Fibroblast of pulmonary artery (primary cell): ENCODE results near the gene SP100.
"Not testable (repeated sequence)": the region's sequence is repeated elsewhere in the genome, so short reads cannot be mapped to it uniquely, and the experiment has no call there.

Source experiments
- DNase-seq: peaks from one replicate; pipeline ENCODE4 v3.0.0-alpha.2; 2010; ENCODE audit warnings: low read depth
- H3K4me3 ChIP-seq: replicated peaks from 2 replicates; pipeline ENCODE4 v1.5.1; 2011; ENCODE audit warnings: low read depth, mild to moderate bottlenecking, control low read depth, low read length, moderate library complexity
- TF ChIP-seq, protein P1 (sequence below): IDR thresholded peaks from 2 replicates; pipeline ENCODE4 v1.5.1; 2011; ENCODE audit warnings: mild to moderate bottlenecking, control low read depth, low read length, inconsistent platforms; ENCODE audit errors: missing control alignments

Gene SP100

DNA sequence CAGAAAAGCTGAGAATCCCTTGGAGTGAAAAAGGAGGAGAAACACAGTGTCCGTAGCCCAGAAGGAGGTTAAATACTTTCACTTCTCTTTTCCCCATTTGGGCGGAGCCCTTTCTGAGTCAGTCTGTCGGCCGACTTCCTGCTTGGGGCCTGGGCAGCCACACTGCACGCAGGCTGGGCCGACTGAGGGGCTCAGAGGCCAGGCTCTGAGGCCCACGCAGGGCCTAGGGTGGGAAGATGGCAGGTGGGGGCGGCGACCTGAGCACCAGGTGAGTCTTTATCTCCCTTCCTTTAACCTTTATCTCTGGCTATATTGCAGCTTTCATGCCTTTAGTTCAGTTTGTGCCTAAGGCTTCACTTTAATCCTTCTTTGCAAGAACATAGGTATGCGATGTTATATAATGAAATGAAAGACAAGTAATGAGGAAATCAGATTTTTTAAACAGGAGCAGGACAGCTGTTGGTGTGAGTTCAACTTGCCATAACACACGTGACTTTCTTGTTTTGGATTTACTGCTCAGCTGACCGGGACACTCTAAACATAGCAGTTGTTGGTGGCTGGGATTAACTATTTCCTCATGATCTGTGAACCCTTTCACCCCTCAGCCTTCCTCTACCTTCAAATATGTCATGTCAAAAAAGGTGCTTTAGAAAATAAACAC is at the start of gene SP100:
SP100 (plus strand) TSS at position 141 of the 661 bp plus-strand sequence; CDS start at position 237, 96 bp downstream.
- TF ChIP-seq, protein P1, sequence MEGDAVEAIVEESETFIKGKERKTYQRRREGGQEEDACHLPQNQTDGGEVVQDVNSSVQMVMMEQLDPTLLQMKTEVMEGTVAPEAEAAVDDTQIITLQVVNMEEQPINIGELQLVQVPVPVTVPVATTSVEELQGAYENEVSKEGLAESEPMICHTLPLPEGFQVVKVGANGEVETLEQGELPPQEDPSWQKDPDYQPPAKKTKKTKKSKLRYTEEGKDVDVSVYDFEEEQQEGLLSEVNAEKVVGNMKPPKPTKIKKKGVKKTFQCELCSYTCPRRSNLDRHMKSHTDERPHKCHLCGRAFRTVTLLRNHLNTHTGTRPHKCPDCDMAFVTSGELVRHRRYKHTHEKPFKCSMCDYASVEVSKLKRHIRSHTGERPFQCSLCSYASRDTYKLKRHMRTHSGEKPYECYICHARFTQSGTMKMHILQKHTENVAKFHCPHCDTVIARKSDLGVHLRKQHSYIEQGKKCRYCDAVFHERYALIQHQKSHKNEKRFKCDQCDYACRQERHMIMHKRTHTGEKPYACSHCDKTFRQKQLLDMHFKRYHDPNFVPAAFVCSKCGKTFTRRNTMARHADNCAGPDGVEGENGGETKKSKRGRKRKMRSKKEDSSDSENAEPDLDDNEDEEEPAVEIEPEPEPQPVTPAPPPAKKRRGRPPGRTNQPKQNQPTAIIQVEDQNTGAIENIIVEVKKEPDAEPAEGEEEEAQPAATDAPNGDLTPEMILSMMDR = no peak
- H3K4me3 ChIP-seq = peak within 1 kb of the TSS; percentile 77
- peak; percentile 82 for DNase-seq

- TF ChIP-seq, protein P1 = no peak
- DNase-seq = no peak
- H3K4me3 ChIP-seq = no peak overlapping the region
These were observed 33.9 kb upstream of the SP100 start for GRCh38 chr2:230382108-230382507.

- H3K4me3 ChIP-seq = no peak overlapping the region
- TF ChIP-seq, protein P1 = no peak
- DNase-seq = no peak
These were observed 32.5 kb upstream of the SP100 start for GRCh38 chr2:230383453-230383852.

DNA sequence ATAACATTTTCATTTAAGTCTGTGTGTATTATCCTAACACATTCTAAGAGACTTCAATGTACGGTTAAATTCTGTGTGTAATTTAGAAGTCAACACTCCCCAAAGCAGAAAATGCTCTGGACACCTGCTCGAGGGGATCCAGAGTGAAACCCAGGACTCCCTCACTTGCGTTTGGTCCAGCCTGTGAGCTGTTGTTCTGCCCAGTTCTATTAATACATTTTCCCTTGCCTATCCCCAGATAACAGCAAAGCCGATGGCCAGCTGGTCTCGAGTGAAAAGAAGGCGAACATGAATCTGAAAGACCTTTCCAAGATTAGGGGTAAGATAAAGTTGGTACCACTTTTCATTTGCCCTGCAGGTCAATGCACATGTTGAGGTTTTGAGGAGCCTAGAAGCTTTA is 31.0 kb upstream of the SP100 start:
- no peak overlapping the region for H3K4me3 ChIP-seq
- TF ChIP-seq, protein P1 = no peak
- DNase-seq = no peak

- no peak for DNase-seq
- TF ChIP-seq, protein P1 = no peak
- H3K4me3 ChIP-seq = no peak overlapping the region
These were observed 21.7 kb upstream of the SP100 start for GRCh38 chr2:230394301-230394700.

- not testable (repeated sequence) for DNase-seq, H3K4me3 ChIP-seq
These were observed 17.3 kb upstream of the SP100 start for GRCh38 chr2:230398698-230399097.

DNA sequence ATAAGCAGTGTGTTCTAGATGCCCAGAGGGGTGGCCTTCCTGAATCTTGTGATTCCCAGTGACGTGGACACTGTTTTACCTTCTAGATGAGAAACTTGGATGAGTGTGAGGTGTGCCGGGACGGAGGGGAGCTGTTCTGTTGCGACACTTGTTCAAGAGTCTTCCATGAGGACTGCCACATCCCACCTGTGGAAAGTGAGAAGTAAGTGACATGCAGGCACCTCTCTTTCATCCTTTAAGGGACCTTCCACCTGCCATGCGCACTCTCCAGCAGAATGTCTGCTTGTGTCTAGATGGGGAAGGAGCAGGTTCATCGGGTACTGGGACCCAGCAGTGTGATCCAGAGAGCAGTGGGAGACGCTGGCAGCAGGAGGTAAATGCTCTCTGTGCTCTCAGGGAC is 16.0 kb upstream of the SP100 start:
- no peak overlapping the region for H3K4me3 ChIP-seq
- DNase-seq = no peak
- TF ChIP-seq, protein P1 = no peak
